Esophagus squamous epithelium (tissue), 5 donors: Measurements from ENCODE around the gene FLT3. TPM values are rescaled to one million over a fixed set of nuclear protein-coding genes. Genes with fewer than 3 reads are reported as not detected.
A peak's percentile ranks its signal among the peaks of the same experiment; 100 is the strongest.

Experiments used
- DNase-seq: peaks from one replicate; lab custom pipeline; 2025; lab: John Stamatoyannopoulos, UW
- H3K27ac ChIP-seq, 4 donors: fragments of 200-600 bp; sonication (generic); one replicate each; pipeline ENCODE4 v1.5.1; 2016 to 2019; ENCODE audit warnings: mild to moderate bottlenecking in 1 of 4
- H3K27me3 ChIP-seq, 4 donors: fragments of 200-600 bp; sonication (generic); 1 replicate in 3 of 4; 2 replicates in 1 of 4; pipeline versions ENCODE4 v1.5.1 to v1.6.0; 2017 to 2021; ENCODE audit warnings: antibody characterized with exemption in 1 of 4
- H3K36me3 ChIP-seq, 3 donors: fragments of 200-600 bp; sonication (generic); one replicate each; pipeline ENCODE4 v1.5.1; 2016 to 2019
- H3K4me1 ChIP-seq, 3 donors: fragments of 200-600 bp; sonication (generic); one replicate each; pipeline ENCODE4 v1.5.1; 2017 to 2019
- H3K4me3 ChIP-seq, 4 donors: fragments of 200-600 bp; sonication (generic); 1 replicate in 3 of 4; 2 replicates in 1 of 4; pipeline ENCODE4 v1.5.1; 2016 to 2019; ENCODE audit warnings: mild to moderate bottlenecking in 2 of 4, moderate library complexity in 1 of 4
- H3K9me3 ChIP-seq, 3 donors: fragments of 200-600 bp; sonication (generic); one replicate each; pipeline ENCODE4 v1.5.1; 2016 to 2019
- CTCF ChIP-seq, 6 experiments: fragments of 450-650 bp in 4 of 6; fragments of 200-600 bp in 2 of 6; sonication (generic) in 2 of 6; IDR thresholded peaks; one replicate each; pipeline ENCODE4 v1.5.1; 2016 to 2019; ENCODE audit warnings: antibody characterized with exemption in 6 of 6, mild to moderate bottlenecking in 4 of 6, moderate library complexity in 4 of 6
- POLR2A ChIP-seq, 4 donors: fragments of 450-650 bp; IDR thresholded peaks; one replicate each; pipeline ENCODE4 v1.6.1; 2017; ENCODE audit warnings: antibody characterized with exemption in 4 of 4, mild to moderate bottlenecking in 4 of 4, moderate library complexity in 3 of 4
- WGBS, 2 donors: methylation state at CpG; one replicate each; pipeline ENCODE4 v1.1.5; 2018; 5-methylcytosine and 5-hydroxymethylcytosine counted together
- intact Hi-C: fragments of 100-400 bp; cut with DNase I; formaldehyde crosslinking; loops from one replicate; pipeline ENCODE4 v1.15.0; 2022
- total RNA-seq, 4 donors: library from RNA; depleted of rRNA; stranded (reverse); fragments of >200 nt; gene quantifications; one replicate each; pipeline ENCODE4 v1.1.0, GENCODE V29; 2016
- donor health status: DM: yes; HTN: yes; CAD: no.

The FLT3 gene
- total RNA-seq, 4 donors from 2014 or later = 0.09 to 1.5 (median 0.96) TPM

GRCh38 chr13:27961227-27962085 is 138.9 kb downstream of the FLT3 start:
- WGBS, 2 donors = 9 to 11% methylated on average over 14 to 21 of the region's 25 CpGs
- intact Hi-C loops = no loop called here
- H3K27ac ChIP-seq = no peak overlapping the region

DNA sequence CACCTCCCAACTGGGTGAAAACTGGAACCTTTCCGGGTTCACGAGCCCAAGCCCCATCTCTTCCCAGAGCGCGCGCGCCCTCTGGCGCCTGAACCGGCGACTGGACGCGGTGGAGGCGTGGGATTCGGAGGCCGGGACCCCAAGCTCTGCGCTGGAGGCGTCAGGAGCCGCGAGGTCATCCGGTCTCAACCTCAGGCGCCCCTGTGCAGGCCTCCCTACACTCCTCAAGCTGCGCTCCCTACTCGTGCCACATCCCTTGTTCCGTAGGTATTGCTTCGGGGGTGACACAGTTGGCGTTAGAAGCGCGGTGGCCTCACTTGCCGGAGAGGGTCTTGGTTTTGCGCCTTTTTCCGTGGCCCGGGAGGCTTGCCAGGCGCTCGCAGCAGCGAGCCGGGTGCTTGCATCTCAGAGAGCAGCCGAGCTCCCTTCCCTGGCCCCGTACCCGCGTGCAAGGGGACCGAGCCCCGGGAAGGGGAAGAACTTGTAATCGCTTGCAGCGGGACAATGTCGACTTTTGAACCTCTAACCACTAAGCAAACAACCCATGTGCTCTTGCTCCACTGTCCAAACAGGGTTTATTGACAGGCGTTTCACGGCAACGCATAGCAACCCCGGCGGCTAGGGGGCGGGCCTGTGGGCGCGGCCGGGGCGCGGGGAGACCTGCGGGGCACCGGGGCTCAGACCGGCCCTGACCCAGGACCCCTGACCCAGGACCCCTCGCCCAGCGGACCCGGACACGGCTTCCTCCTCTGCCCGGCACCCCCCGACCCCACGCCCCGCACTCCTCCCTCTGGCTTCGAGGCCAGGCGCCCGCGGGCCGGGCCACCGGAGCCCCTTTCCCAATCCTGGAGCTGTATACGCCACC is 139.8 kb downstream of the FLT3 start:
- Histone ChIP-seq H3K9me3 (no peaks in the 10 kb centered on the region), H3K4me1 (peaks cover 8 to 23% (median 14%) of the 10 kb centered on the region in 3 donors), H3K36me3 (no peaks in the 10 kb centered on the region), H3K27me3 (peaks cover 23 to 100% (median 34%) of the 10 kb centered on the region in 4 donors), H3K4me3 (peak overlapping the region in 2 of 4 donors; percentile 41 to 58), H3K27ac (no peak overlapping the region)
- 0% methylated on average over 2 to 9 of the region's 73 CpGs for WGBS, 2 donors
- intact Hi-C loops = no loop called here
- DNase-seq = no peak
- TF ChIP-seq CTCF (IDR thresholded peaks at IDR 0.05) (peak in 4 of 6 experiments; percentile 15 to 56 (median 42)), POLR2A (IDR thresholded peaks at IDR 0.05) (no peak)

More at GRCh38 chr13:27961227-27962085, 138.9 kb downstream of the FLT3 start:
- no peak for TF ChIP-seq CTCF (IDR thresholded peaks at IDR 0.05)
- TF ChIP-seq POLR2A (IDR thresholded peaks at IDR 0.05) = no peak
- peaks cover 8 to 28% (median 14%) of the 10 kb centered on the region in 3 donors for H3K4me1 ChIP-seq
- peaks cover 32 to 100% (median 41%) of the 10 kb centered on the region in 4 donors for H3K27me3 ChIP-seq
- peak overlapping the region in 2 of 4 donors; percentile 41 to 58 for H3K4me3 ChIP-seq
- H3K9me3 ChIP-seq = no peaks in the 10 kb centered on the region
- H3K36me3 ChIP-seq = no peaks in the 10 kb centered on the region
- no peak for DNase-seq

GRCh38 chr13:27959976-27960361 is 140.4 kb downstream of the FLT3 start:
- H3K4me3 ChIP-seq = peak overlapping the region in 2 of 4 donors; percentile 41 to 58
- TF ChIP-seq POLR2A (IDR thresholded peaks at IDR 0.05) = no peak
- TF ChIP-seq CTCF (IDR thresholded peaks at IDR 0.05) = no peak
- peaks cover 8 to 23% (median 14%) of the 10 kb centered on the region in 3 donors for H3K4me1 ChIP-seq
- DNase-seq = no peak
- no peak overlapping the region for H3K27ac ChIP-seq
- peaks cover 21 to 100% (median 32%) of the 10 kb centered on the region in 4 donors for H3K27me3 ChIP-seq
- 11 to 18% methylated on average over 14 of the region's 14 CpGs for WGBS, 2 donors
- H3K36me3 ChIP-seq = no peaks in the 10 kb centered on the region
- intact Hi-C loops = no loop called here
- no peaks in the 10 kb centered on the region for H3K9me3 ChIP-seq

DNA sequence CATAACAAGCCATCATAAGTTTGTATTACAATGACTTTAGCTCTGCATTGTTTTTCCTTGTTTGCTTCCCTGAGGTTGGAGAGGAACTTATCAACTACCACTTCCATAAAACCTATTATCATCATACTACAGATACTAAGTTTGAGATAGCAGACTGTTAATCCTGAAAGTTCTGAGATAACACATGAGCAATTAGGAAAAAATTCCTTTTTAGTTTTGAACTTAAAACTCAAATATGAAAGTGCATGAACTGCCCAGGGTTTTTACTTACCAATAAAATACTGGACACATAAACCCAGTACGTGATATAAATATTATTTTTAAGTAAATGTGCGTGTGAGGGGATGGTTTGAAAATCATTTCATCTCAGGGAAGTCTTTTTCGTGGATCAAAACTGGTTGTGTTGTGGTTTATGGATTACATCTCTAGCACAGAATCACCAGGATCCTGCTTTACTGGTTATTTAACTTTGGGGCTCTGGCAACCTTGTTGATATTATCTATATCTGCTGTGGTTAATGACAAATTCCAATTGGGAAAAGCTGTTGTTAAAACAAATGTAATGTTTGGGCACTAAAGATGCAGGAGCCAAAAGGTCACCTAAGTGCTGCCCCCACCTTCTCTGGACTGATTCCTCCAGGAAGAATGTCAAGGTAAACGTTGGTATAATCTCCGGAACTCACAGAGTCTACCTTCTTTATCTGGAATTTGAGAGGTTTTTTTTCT is 143.6 kb downstream of the FLT3 start:
- Histone ChIP-seq H3K27ac (no peak overlapping the region), H3K4me3 (no peak overlapping the region), H3K4me1 (peaks cover 19 to 43% (median 29%) of the 10 kb centered on the region in 3 donors), H3K36me3 (no peaks in the 10 kb centered on the region), H3K27me3 (peaks cover 24 to 100% (median 43%) of the 10 kb centered on the region in 4 donors), H3K9me3 (no peaks in the 10 kb centered on the region)
- intact Hi-C loops = no loop called here
- DNase-seq = no peak
- WGBS, 2 donors = 17 to 22% methylated on average over 5 of the region's 5 CpGs
- no peak for TF ChIP-seq CTCF (IDR thresholded peaks at IDR 0.05)
- no peak for TF ChIP-seq POLR2A (IDR thresholded peaks at IDR 0.05)
